K562 (cell line): Measurements from ENCODE around the gene ZNF620. TPM values are rescaled to one million over a fixed set of nuclear protein-coding genes. Genes with fewer than 3 reads are reported as not detected.

Experiments
- ARID1B ChIP-seq: fragments of 450-650 bp; IDR thresholded peaks from 2 replicates; pipeline ENCODE4 v1.6.1; 2016; ENCODE audit warnings: antibody characterized with exemption, mild to moderate bottlenecking, inconsistent platforms
- BCLAF1 ChIP-seq, 2 experiments: fragments of 450-650 bp in 1 of 2; IDR thresholded peaks; 2 replicates each; pipeline ENCODE4 v1.6.1; 2011 to 2017; ENCODE audit warnings: low read depth in 2 of 2, antibody characterized with exemption in 1 of 2, borderline replicate concordance in 1 of 2, low read length in 1 of 2, mild to moderate bottlenecking in 1 of 2, mixed read lengths in 1 of 2; ENCODE audit not compliant: control insufficient read depth in 1 of 2
- CCNT2 ChIP-seq: IDR thresholded peaks from 2 replicates; pipeline ENCODE4 v1.6.1; 2011; ENCODE audit warnings: borderline replicate concordance, low read depth, mild to moderate bottlenecking, moderate library complexity, mixed read lengths, low read length; ENCODE audit not compliant: insufficient read length; ENCODE audit errors: extremely low read depth
- DDX20 ChIP-seq: fragments of 450-650 bp; IDR thresholded peaks from 2 replicates; pipeline ENCODE4 v1.6.1; 2016; ENCODE audit warnings: missing genetic modification characterization, low read depth, mild to moderate bottlenecking, missing compliant biosample characterization, moderate library complexity
- E2F3 ChIP-seq: fragments of 250-450 bp; sonication (Bioruptor Pico); IDR thresholded peaks from 2 replicates; pipeline ENCODE4 v1.4.0; 2020; ENCODE audit warnings: mild to moderate bottlenecking
- ETV1 ChIP-seq: fragments of 450-650 bp; conservative IDR thresholded peaks from 2 replicates; pipeline ENCODE4 v1.6.1; 2016; ENCODE audit warnings: missing genetic modification characterization, control low read depth, low read depth, missing compliant biosample characterization
- EWSR1 ChIP-seq: fragments of 450-650 bp; IDR thresholded peaks from 2 replicates; pipeline ENCODE4 v1.6.1; 2018; ENCODE audit warnings: borderline replicate concordance, mild to moderate bottlenecking, low read depth, moderate library complexity; ENCODE audit not compliant: partially characterized antibody
- HMGN3 ChIP-seq: IDR thresholded peaks from 2 replicates; pipeline ENCODE4 v1.6.1; 2011; ENCODE audit warnings: borderline replicate concordance, low read depth, mild to moderate bottlenecking, mixed read lengths, low read length; ENCODE audit not compliant: insufficient read length; ENCODE audit errors: extremely low read depth
- ILK ChIP-seq: fragments of 450-650 bp; IDR thresholded peaks from 2 replicates; pipeline ENCODE4 v1.6.1; 2016; ENCODE audit warnings: missing genetic modification characterization, low read depth, mild to moderate bottlenecking, missing compliant biosample characterization, moderate library complexity, borderline replicate concordance
- MLX ChIP-seq, 2 experiments: fragments of 450-650 bp in 1 of 2; sonication (generic) in 1 of 2; formaldehyde crosslinking; conservative IDR thresholded peaks; 2 replicates each; pipeline versions ENCODE4 v1.4.0 to v1.8.1; 2020 to 2022; ENCODE audit warnings: mild to moderate bottlenecking in 1 of 2, missing genetic modification reagents in 1 of 2
- NR2C1 ChIP-seq, 2 experiments: fragments of 450-650 bp; IDR thresholded peaks; 2 replicates each; pipeline ENCODE4 v1.6.1; 2017; ENCODE audit warnings: mild to moderate bottlenecking in 2 of 2, antibody characterized with exemption in 1 of 2, inconsistent platforms in 1 of 2, missing compliant biosample characterization in 1 of 2, missing genetic modification characterization in 1 of 2
- NRF1 ChIP-seq, 2 experiments: fragments of 450-650 bp; IDR thresholded peaks in 1 of 2; conservative IDR thresholded peaks in 1 of 2; 2 replicates each; pipeline ENCODE4 v1.6.1; 2014; ENCODE audit warnings: mild to moderate bottlenecking in 2 of 2
- SP2 ChIP-seq: IDR thresholded peaks from 2 replicates; pipeline ENCODE4 v1.6.1; 2011; ENCODE audit warnings: mild to moderate bottlenecking, low read depth, low read length, moderate library complexity; ENCODE audit not compliant: poor library complexity, severe bottlenecking; ENCODE audit errors: extremely low read depth
- SRSF7 ChIP-seq: fragments of 200-400 bp; formaldehyde crosslinking; optimal IDR thresholded peaks from 2 replicates; pipeline ENCODE3; 2017; ENCODE audit warnings: mild to moderate bottlenecking, low read depth, low read length
- polyA plus RNA-seq, 8 experiments: library from polyadenylated mRNA; depleted of rRNA in 4 of 8; stranded (reverse) in 5 of 8; unstranded in 3 of 8; fragments of >200 nt; fragmentation: Nextera tagmentation in 2 of 8; fragmentation: Illumina TruSeq in 1 of 8; extraction: Ambion mirVana in 2 of 8; extraction: Trizol in 1 of 8; gene quantifications; 2 replicates each; pipeline versions ENCODE4 v1.2.1 to v1.2.3, GENCODE V29; 2011 to 2014; ENCODE audit warnings: inconsistent platforms in 1 of 8, missing spikeins in 1 of 8
- total RNA-seq, 7 experiments: library from RNA; depleted of rRNA in 6 of 7; stranded (reverse); fragments of >200 nt in 6 of 7; fragmentation: Illumina TruSeq in 2 of 7; extraction: Trizol in 2 of 7; gene quantifications; 2 replicates each; pipeline versions ENCODE4 v1.2.1 to v1.2.3, GENCODE V29; 2011 to 2021; ENCODE audit warnings: low replicate concordance in 1 of 7
- TF ChIP-seq, protein P1 (sequence below): sonication (generic); formaldehyde crosslinking; IDR thresholded peaks from 2 replicates; pipeline ENCODE4 v1.8.0; 2023; ENCODE audit warnings: missing genetic modification reagents, mild to moderate bottlenecking, borderline replicate concordance

ZNF620 gene
- total and polyA plus RNA-seq, 9 of the 15 experiments (the other 6 are each of a cell fraction or from before 2014, with no cell fraction given): 1.2 to 5.5 (median 3.3) TPM

DNA sequence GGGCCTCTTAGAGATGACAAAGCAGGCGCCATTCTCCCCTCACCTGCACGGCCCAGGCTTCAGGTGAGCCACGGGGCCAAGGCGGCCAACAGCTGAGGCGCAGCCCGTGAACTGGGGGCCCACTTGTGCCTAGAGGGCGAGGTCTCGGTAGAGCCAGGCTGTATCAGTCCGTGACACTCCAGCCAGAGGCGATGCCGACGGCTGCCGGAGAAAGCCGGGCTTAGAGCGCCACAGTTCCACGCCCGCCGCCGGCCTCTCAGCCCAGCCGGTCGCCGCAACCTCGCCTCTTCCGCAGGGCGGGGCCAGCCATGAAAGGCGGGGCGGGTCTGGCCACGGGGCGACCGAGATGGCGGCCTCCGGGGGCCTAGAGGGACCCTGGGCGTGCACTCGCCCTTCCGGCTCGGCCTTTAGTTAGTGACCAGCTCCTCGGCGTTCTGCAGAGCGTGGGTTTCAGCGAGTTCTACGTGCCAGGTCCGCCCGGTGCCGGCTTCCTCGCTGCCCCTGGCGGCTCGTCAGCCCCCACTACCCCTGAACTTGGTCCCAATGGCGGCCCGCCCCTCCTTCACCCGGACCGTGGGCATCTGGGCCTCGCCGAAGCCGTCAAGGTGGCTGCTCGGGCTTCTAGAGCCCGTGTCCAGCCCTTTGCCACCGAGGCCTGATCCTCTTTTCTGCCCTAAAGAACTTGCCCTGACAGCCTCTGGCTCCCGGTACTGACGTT lies 18.9 kb downstream of the ZNF620 start, which contains the start of gene ZNF621 (continued):
- TF ChIP-seq BCLAF1 (IDR thresholded peaks at IDR 0.05; ENCODE audit: borderline replicate concordance in 1 of 2, control insufficient read depth in 1 of 2, low read depth in 2 of 2, low read length in 1 of 2) (peak in 1 of 2 experiments; percentile 71; a peak in 1 of 4 replicates), CCNT2 (peak; percentile 88), ETV1 (tag) (peak; percentile 90), SRSF7 (no peak), HMGN3 (peak; percentile 93), ILK (no peak), NRF1 (conservative IDR thresholded peaks at IDR 0.05 in 1 of 2, IDR thresholded peaks at IDR 0.05 in 1 of 2) (peak; percentile 22 to 37; a peak in 1 of 4 replicates), NR2C1 (IDR thresholded peaks at IDR 0.05) (no peak), NR2C1 (tag; IDR thresholded peaks at IDR 0.05) (no peak; the same call in 1 of the 2 replicates), ARID1B (peak; percentile 38; the same call in 1 of the 2 replicates), E2F3 (CRISPR knock-in tag) (peak; percentile 69; the same call in 1 of the 2 replicates), MLX (CRISPR knock-in tag; conservative IDR thresholded peaks at IDR 0.05) (no peak; a peak in 1 of 4 replicates), EWSR1 (no peak), SP2 (peak; percentile 95), DDX20 (tag) (no peak)
- TF ChIP-seq, protein P1, sequence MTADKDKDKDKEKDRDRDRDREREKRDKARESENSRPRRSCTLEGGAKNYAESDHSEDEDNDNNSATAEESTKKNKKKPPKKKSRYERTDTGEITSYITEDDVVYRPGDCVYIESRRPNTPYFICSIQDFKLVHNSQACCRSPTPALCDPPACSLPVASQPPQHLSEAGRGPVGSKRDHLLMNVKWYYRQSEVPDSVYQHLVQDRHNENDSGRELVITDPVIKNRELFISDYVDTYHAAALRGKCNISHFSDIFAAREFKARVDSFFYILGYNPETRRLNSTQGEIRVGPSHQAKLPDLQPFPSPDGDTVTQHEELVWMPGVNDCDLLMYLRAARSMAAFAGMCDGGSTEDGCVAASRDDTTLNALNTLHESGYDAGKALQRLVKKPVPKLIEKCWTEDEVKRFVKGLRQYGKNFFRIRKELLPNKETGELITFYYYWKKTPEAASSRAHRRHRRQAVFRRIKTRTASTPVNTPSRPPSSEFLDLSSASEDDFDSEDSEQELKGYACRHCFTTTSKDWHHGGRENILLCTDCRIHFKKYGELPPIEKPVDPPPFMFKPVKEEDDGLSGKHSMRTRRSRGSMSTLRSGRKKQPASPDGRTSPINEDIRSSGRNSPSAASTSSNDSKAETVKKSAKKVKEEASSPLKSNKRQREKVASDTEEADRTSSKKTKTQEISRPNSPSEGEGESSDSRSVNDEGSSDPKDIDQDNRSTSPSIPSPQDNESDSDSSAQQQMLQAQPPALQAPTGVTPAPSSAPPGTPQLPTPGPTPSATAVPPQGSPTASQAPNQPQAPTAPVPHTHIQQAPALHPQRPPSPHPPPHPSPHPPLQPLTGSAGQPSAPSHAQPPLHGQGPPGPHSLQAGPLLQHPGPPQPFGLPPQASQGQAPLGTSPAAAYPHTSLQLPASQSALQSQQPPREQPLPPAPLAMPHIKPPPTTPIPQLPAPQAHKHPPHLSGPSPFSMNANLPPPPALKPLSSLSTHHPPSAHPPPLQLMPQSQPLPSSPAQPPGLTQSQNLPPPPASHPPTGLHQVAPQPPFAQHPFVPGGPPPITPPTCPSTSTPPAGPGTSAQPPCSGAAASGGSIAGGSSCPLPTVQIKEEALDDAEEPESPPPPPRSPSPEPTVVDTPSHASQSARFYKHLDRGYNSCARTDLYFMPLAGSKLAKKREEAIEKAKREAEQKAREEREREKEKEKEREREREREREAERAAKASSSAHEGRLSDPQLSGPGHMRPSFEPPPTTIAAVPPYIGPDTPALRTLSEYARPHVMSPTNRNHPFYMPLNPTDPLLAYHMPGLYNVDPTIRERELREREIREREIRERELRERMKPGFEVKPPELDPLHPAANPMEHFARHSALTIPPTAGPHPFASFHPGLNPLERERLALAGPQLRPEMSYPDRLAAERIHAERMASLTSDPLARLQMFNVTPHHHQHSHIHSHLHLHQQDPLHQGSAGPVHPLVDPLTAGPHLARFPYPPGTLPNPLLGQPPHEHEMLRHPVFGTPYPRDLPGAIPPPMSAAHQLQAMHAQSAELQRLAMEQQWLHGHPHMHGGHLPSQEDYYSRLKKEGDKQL (CRISPR knock-in tag): no peak
